T-helper 1 cell (primary cell): ENCODE results near the gene OMA1.
"Not testable (repeated sequence)": the region's sequence is repeated elsewhere in the genome, so short reads cannot be mapped to it uniquely, and the experiment has no call there.

ENCODE experiments used
- DNase-seq, 5 donors: peaks; one replicate each; pipeline ENCODE4 v3.0.0-alpha.2; 2012 to 2020

Gene OMA1

DNA sequence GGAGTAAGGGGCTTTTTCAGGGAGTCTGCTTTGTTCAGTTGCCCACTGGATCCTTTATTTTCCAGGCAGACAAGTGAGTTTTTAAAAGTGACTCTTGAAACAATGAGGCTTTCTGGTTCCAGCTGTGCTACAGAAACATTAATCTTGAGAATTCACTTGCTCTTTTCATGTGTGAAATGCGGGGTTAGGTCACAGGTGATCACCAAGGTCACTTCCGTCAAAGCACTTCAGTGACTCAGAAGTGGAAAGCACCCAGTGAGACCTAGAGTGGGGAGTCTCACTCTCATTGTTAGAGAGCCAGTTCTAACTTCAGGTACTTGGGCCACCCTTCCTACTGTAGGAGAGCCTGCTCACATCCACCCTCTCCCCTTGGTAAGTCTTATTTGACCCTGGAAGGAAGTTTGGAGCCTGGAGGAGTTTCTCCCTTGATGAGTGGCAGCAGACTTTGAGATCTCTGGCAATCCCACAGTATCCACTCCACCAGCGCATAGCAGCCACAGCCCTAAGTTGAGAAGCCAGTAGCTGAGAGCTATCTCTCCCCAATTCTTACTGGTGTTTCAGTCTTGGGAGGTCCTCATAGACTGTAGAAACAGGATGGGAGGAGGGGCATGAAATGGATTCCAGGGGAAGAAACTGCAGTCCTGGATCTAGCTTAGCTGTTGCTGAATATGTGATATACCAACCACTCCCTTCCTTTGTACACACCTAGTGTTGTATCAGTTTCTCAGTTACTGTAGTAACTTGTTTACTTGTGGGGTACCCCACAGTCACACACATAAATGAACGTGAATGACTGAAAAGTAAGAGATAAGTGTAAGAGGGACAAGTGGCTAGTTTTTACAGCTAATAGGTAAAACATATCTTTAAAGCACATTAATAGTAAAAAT is 27.4 kb upstream of the OMA1 start:
- peak in 2 of 5 donors; percentile 20 to 73 for DNase-seq

DNA sequence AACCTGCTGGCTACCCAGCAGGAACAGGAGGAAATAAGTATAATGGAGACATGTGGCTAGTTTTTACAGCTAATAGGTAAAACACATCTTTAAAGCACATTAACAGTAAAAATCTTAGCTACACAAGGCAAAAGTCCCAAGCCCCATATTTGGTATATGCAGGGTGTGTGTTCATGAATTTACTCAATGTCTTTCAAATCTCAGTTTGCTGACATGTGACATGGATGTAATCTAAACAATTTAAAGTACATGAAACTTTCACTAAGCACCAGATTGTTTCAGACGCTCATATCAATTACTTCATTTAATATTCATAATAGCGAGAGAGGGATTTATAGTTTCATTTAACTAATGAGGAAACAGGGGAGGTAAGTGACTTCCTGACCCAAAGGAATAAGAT is 26.6 kb upstream of the OMA1 start:
- no peak for DNase-seq

DNA sequence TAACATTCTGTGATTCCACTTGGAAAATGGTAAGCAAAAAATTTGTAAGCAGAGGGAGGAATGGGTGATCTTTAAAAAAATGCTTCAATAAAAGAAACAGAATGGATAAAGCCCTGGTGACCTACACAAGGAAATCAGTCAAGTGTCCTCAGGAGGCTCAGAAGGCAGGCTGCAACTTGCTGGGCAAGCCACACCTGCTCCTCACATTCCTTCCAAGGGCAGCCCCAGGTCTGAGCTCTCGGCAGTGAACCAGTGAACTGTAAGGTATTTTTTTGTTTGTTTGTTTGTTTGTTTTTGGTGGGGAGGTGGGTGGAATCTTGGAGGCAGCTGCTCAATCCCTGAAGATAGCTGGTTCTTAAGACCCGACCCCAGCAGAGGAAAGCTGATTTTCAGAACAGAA is 26.2 kb upstream of the OMA1 start:
- DNase-seq, result no peak

GRCh38 chr1:58571616-58572015 is 25.1 kb upstream of the OMA1 start:
- DNase-seq, result no peak

- no peak for DNase-seq
These were observed 24.3 kb upstream of the OMA1 start for GRCh38 chr1:58570817-58571216.

DNA sequence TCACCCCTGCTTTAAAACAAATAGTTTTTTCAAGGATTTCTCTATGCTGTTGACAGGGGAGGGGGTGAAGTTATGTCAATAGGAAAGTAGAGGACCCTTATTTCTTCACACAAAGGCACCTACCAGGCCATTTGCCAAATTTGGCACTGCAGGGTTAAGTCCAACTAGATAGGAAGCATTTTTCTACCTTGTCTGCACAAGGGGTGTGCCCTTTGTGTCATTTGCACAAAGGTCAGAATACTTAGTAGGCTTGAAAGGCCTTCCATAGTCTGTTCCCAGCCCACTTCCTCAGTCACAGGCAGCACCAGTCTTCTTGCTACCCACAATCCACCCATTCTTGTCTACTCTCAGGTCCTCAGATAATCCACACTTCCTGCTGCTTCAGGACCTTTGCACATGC is 23.6 kb upstream of the OMA1 start:
- DNase-seq, result no peak

GRCh38 chr1:58568911-58569310 is 22.4 kb upstream of the OMA1 start:
- DNase-seq, result no peak

GRCh38 chr1:58568271-58568860 is 21.8 kb upstream of the OMA1 start:
- DNase-seq, result no peak

- no peak for DNase-seq
These were observed 19.8 kb upstream of the OMA1 start for GRCh38 chr1:58566339-58566738.

DNA sequence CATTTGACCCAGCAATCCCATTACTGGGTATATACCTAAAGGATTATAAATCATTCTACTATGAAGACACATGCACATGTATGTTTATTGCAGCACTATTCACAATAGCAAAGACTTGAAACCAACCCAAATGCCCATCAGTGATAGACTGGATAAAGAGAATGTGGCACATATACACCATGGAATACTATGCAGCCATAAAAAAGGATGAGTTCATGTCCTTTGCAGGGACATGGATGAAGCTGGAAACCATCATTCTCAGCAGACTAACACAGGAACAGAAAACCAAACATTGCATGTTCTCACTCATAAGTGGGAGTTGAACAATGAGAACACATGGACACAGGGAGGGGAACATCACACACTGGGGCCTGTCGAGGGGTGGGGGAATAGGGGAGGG is 17.2 kb upstream of the OMA1 start:
- not testable (repeated sequence) for DNase-seq

DNA sequence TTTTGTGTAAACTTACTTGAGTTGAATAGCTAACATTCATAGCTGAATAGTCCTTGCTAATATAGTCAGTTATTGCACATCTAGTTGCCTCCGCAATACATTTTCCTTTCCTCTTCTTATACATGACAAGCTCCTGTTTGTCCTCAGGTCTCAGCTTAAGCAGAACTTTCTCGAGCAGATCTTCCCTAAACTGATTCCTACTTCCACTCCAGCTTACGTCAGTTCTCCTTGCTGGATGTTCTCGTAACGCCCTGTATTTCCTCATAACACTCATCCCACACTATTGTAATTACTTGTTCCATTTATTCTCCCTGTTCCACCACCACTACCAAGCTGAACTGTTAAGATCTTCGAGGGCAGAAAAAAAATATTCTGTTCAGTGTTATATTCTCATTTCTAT is 15.1 kb upstream of the OMA1 start:
- no peak for DNase-seq

DNA sequence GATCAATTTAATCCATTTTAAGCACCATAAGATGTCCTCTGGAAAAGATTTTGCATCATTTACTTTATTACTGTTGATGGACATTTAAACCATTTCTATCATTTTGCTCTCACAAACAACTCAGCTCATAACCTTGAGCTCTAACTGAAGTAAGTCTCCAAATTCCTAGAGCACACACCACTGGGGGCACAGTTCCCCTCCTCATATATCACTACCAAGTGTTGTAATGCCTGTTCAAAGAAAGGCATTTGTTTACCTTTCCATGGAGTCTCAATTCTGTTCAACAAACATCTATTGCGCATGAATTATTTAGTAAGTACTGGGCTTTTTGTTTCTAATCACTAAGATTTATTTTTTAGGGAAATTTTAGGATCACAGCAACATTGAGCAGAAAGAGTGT is 8.9 kb upstream of the OMA1 start:
- DNase-seq, result no peak

DNA sequence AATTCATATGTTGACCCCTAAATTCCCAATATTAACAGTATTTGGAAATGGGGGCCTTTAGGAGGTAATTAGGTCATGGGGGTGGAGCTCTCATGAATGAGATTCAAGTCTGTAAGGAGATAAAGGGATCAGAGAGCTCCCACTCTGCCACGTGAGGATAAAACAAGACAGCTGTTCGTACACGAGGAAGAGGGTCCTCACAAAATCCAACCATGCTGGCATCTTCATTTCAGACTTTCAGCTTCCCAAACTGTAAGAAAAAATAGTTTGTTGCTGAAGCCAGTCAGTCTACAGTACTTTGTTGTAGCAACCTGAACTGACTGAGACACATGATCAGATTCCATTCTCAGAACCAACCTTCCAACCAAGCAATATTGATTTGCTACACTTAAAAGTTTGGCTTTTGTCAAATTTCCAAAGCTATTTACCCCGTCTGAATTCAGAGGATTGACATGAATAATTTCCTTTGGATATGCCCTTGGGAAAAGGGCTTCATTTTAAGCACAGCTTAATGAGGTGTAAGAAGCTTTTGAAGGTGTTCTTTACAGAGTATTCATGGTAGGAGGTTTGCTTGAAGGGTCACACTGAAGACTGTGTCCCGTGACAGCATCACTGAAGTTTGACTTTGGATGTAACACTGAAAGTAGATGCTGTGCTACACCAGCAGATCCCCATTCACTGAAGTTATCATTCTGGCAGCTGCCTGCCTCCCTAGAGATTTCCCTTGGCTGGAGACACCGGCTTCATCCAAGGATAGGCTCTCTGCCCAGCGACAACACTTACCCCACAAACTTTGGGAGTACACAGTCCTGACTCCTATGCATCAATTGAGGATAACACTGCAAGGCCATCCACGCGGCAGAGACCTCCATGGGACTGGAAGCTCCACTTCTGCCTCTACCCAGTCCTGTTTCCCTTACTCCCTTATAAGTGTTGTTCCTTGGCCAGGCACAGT is 4.9 kb upstream of the OMA1 start:
- DNase-seq, result no peak

GRCh38 chr1:58549291-58549690 is 2.8 kb upstream of the OMA1 start:
- not testable (repeated sequence) for DNase-seq

DNA sequence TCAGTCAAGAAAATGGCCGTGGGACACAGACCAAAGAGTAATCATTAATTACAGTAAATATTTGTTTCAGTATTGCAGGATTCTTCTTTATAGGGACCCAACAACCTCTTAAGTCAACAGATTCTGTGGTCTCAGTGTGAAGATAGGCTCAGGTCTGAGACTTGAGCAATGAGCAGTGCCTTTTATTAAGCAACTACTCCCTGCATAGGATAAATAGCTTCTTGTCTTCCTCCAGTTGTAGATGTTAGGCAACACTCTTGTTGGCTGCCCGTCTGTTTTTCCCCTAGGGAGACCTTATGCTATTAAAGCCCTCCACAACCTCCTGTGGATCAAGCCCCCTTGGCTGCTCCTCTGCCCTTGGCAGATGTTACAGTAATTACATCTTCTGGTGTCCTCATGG is 1.8 kb upstream of the OMA1 start:
- no peak for DNase-seq

DNA sequence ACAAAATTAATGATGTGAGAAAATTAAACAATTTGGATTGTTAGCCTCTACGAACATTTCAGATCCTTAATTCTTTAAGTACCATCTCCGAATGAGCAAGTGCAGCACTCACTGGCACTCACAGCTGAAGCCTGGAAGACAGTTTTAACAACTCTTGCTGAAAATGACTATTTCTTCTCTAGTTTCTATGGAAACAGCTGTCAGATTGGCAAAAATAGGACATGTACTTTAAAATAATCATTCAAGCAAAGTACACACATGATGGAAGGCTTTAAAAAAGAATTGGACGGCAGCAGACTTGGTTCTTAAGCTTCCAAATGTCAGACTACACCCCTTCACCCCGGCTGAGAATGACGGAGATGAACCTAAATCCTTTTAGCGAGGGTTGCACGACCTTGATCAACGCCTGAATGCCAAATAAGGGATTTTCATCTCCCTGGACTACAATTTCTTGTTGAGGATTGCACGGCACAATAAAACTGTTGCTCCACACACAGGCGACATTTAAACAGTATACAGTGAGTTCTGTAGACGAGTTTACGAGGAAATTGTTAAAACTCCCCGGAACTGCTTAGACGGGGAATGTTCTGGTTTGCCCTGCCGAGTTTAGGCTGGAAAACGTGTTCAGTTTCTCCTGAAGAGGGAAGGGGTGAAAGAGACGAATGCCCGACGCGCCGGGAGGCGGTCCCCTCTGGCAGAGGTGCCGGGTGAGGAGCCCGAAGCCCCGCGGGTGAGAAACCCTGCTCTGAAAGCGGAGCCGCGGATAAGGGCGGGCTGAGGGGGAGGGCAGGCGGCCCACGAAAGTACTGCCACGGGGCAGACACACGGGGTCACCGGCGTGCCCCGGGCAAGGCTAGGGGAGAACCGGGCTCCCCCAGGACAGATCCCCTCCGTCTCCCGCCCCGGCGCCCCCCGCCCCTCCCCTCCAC is 671 bp downstream of the OMA1 start:
- DNase-seq, result peak; percentile 67 to 85 (median 73)

- DNase-seq, result no peak
These were observed 3.3 kb downstream of the OMA1 start for GRCh38 chr1:58543260-58543659.

- DNase-seq, result no peak
These were observed 7.0 kb downstream of the OMA1 start for GRCh38 chr1:58539553-58539952.

GRCh38 chr1:58538821-58539220 is 7.7 kb downstream of the OMA1 start:
- DNase-seq, result no peak

- DNase-seq, result not testable (repeated sequence)
These were observed 14.7 kb downstream of the OMA1 start for GRCh38 chr1:58531842-58532241.

DNA sequence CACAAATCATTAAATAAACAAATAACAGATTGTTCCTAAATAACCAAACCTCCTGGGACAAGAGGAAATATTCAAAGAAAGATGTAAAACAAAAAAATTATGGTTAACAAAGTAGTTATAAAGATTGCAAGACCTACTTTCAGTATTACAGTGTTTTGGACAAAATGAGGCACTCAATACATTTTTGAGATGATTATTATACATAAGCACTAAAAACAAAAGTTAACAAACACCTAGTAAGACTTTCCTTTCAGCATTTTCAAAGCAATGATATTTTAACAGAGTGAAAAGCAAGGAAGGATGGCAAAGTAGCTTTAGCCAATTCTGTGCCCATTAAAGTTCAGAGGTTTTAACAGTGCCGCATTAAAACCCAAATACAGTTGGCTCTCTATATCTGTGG is 17.2 kb downstream of the OMA1 start:
- DNase-seq, result peak in 1 of 5 donors; percentile 33

DNA sequence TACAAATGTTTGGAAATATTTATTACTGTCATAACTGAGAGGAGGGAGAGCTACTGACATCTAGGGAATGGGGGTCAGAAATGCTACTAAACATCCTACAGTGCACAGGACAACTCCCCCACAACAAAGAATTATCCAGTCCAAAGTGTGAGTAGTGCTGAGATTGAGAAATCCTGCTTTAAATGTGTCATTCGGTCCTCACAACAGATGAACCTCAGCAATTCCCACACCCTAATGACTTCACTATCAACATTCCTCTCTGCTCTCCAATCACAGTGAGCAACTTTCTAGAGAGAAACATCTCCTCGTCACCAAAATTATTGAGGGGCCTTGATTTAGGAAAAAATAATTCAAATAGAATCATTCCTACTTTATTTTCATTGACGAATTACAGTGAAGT is 18.0 kb downstream of the OMA1 start:
- no peak for DNase-seq
